Activated CD8-positive, alpha-beta memory T cell treated with anti-CD3 and anti-CD28 coated beads, Interleukin-2, amount 50 U/mL, for 1 hour (primary cell): ENCODE data around the gene CARMIL1.

Experiments
- DNase-seq: peaks from one replicate; pipeline ENCODE4 v3.0.0-alpha.2; 2020; ENCODE audit errors: extremely low read depth

Gene CARMIL1

DNA sequence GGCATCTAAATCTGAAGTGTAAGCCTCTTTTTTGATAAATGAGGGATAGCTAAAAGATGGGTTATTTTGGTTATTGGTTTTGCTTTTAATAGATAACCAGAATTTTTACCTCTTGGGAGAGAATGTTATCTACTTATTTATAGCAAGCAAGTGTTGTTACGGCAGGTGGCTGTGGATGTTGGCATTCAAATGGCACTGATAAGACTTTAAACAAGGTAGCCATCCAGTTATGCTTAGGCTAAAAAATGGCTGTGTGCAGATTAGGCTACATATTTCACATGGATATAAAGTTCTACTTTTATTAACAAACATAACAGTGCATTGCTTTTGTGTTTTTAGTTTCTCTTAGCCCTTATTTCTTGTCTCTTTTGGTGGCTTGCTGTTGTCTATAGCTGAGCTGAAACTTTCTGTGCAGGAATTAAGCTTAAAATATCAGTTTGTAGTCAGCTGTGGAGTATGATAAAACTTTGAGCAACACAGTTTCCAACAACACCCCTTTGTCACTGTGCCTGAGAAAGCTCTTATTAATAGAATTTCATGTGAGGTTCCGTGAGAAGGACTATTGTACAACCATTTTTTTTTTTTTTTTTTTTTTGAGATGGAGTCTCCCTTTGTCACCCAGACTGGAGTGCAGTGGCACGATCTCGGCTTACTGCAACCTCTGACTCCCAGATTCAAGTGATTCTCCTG is 28.8 kb downstream of the CARMIL1 start:
- DNase-seq: no peak

DNA sequence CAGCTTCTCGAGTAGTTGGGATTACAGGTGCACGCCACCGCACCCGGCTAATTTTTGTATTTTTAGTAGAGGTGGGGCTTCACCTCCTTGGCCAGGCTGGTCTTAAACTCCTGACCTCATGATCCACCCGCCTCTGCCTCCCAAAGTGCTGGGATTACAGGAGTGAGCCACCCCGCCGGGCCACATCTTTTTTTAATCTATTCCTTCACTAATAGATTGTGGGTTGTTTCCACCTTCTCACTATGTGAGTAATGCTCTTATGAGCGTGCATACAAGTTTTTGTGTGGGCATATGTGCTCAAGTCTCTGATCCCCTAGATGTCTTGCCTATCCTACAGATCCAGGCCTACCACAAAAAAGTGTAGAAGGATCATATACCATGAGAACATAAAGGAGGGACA is 30.7 kb downstream of the CARMIL1 start:
- no peak for DNase-seq

DNA sequence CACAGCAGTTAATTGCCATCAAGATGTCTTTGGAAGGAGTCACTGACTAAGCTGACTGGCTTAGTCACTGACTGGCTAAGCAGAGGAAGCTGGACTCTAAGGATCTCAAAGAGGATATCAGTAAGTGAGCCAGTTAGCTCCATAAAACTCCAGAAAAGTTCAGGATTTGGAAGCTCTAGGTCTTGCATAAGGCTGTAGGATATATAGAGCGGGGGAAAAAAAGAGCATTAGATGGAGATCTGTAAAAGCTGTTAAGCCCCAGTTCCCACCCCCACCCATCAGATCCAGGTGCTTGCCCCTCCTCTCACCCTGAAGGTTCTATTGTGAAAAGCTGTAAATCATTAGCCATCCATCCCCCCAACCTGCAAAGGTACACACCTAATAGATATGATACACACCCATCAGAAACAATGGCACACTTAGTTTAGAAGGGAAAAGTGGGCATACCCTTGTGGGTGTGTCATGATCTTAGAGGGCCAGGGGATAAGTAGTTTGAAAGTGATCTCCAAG is 32.2 kb downstream of the CARMIL1 start:
- no peak for DNase-seq

DNA sequence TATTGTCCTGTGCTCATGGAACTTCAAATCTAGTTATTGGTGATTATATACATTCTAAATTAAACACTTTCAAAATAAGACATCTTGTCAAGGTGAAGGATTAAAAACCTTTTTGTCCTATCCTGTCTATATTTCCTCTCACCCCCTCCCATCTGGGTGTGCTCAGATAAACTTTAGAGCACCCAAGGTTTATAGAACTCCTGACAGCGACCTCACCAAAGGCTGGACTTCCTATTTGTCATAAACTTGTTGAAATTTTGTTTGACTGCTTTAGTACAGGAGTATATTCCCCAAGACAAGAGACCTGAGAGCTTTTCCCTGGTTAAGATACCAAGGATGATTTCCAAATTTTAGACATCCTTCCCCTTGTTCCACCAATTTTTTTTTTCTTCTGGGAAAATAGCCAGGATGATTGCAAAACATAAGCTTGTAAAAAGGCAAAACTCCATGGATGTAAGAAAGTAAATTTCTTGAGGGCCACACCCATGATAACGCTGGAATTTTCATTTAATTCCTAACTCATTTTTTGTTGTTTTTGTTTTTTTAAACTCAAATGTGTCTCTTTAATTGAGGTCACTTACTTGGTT is 33.0 kb downstream of the CARMIL1 start:
- no peak for DNase-seq

DNA sequence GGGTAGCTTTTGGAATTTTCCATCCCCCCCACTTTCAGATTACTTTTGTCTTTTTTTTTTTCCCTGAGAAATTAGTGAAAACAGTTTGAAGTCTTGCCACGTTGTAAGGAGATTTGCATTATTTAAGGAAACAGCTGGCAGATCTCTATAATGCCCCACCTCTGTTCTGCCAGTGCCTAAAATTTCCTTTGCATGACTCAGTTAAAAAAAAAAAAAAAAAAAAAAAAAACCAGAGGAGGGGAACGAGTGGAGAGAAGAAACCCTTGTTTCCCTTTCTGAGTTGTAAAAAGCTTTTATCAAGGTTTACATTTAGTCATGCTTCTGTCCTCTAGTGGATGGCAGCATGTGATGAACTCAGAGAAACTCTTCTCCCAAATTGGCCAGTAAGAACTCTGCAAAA is 33.5 kb downstream of the CARMIL1 start:
- no peak for DNase-seq

DNA sequence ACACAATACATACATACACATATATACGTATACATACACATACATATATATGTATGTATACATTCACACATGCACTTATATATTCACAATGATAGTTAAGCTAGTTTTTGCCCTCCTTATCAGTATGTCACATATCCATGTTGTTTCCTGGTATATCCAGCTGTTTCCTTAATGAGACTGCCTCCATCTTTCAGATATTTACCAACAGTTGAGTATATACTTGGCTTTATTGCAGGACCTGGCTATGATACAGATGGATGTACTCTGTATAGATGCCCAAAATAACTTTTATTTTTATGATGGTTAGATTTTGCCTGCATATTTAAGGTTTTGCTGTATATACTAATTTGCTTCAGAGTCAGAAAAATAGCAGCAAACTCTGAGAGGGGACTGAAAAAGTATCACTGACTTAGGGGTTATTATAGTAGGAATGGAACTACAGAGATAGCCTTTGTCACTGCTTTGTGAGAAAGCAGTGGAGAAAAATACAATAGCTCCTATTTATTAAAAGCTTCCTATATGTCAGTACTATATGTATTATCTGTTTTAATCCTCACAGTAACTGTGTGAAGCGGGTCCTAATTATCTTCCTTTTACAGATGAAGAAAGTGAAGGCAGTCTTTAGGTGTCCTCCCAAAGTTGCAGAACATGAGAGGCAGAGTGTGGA is 35.5 kb downstream of the CARMIL1 start:
- no peak for DNase-seq

DNA sequence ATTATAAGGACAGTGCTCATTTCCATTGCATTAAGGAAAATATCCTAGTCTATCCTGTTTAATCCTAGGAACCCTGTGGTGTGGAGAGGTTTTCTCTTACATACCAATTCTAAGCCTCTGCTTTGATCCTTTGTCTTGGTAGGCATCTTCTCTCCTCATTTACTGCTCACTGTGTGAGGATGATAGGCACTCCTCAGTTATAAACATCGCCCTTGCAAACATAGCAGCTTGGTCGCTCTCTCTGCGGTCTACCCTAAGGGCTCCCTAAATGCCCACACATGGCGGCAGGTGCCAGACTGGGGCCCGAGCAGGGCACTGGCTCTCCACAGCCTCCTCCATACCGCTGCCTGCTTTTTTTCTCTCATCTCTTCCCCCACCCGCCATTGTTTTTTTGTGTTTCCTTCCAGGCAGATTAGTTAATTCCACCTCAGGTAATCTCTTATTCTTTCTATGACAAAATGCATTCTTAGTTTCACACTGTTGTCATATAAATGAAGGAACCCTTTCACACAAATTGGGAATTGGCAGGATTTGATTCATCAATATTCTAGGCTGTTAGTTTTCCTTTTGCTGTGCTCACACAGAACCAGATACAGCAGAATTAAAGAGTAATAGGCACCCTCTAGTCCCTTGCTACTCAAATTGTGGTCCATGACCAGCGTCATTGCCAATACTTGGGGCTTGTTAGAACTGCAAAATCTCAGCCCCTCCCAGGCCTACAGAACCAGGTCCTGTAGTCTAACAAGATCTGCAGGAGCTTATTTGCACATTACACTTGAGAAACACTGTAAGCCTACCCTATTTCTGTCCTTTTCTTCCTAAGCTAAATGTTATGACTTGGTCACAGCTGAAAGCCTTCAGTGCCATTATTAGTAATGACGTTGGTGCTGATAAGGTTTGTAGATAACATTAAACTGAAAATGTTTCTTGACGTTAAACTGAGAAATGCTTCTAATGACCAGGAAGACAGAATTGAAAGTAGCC is 36.3 kb downstream of the CARMIL1 start:
- no peak for DNase-seq

DNA sequence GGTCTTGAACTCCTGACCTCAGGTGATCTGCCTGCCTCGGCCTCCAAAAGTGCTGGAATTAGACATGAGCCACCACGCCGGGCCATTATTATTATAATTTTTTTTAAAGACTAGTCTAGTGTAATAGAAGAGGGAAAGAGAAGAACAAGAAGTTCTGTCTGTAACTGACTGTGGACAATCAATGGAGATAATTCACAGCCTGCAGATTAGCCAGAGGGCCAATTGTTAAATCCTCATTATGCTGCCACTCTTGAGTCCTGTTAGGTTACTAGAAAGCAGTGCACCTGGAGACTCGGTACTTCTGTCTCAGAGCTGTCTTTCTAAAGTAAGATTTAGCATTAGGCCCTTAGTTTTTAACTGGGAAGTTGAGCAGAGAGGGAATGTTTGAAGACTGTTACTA is 37.5 kb downstream of the CARMIL1 start:
- no peak for DNase-seq

DNA sequence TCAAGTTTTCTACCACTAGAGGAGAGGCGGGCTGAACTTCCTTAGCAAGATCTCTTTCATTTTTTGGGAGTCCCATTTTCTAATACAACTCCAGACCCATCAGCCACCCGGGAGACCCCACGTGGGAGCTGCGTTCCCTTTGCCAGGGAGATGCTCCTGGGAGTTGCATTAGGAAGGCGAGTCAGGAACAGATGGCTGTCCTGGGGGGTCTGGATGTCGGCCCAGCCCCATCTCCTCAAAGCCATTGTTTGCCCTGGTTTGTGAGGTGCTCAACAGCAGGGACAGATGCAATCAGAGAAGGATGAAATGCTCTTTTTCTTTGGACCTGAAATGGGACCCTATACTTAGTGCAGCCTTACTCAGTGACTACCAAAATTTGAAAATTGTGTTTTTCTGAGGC is 39.4 kb downstream of the CARMIL1 start:
- DNase-seq: no peak

DNA sequence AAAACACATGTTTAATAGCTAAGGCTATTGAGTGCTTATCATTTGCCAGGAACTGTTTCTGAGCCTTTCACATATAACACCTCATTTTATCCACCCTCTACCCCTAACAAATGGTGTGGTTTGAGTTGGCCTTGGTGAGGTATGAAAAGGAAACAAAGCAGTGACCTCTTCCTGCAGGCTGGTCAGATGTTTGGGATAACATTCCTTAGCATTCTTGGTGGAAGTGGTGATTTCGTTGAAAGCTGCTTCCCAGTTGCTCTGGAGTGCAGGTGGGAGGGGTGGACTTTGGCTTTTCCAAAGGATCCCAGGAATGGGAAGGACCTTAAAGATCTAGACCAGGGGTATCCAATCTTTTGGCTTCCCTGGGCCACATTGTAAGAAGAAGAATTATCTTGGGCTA is 41.3 kb downstream of the CARMIL1 start:
- no peak for DNase-seq

DNA sequence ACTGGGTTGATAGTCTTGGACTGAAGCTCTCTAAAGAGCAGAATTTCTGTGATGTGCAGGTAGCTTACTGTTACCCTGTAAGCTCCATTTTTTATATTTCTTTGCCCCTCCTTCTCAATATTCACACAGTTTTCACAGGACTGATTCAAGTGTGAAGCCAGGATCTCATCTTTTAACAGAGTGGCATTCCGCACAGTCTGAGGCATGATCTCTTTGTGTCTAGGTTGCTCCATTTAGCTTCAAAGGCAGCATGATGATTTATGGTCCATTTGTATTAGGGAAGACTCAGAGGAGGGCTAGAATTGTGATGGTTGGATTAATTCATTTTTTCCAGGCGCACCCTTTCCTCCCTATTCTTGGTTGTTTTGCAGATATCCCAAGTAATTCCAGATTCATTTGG is 43.5 kb downstream of the CARMIL1 start:
- DNase-seq: no peak

DNA sequence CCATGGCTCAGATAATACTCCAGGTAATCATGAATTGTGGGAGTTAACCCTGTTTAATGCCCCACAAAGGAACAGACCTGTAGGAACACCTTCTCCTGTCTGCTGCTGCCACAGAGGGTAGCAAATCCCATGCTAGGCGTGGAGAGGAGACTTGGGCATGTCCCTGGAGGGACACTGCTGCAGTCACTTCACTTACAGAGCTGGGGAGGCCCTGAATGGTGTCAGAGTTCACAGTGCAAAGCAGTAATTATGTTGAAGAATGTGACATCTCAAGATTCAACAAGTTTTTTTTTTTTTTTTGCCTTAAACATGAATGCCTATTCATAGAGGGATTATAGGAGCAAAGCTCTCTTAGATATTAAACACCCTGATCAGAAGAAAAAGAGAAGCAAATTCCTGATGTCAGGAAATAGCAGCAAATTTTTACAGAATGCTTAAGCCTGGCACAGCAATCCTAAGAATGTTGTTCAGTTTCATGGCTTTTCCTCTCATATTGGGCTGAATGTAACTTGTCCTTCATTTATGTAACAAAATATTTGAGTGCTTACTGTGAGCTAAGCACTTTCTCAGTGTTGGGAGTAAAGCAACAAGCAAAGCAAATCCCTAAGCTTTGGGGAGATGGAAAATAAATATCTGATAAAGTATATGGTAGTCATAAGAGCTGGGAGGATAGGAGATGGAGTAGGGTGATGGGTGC is 45.0 kb downstream of the CARMIL1 start:
- DNase-seq: no peak

DNA sequence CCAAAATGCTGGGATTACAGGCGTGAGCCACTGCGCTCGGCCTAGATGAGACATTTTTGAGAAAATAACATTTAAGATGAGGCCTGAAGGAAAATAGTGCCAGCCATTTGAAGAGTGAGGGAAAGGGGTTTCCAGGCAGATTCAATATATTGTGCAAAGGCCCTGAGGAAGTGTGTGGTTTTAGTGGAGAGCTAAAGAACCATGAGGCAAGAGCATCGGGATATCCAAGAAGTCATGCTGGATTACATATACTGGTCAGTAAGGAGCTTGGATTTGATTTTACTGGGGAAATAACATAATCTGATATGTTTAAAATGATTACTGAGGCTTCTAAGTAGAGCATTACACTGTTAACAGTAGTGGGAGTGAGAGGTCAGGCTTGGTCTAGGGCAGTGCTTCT is 47.0 kb downstream of the CARMIL1 start:
- DNase-seq: no peak

DNA sequence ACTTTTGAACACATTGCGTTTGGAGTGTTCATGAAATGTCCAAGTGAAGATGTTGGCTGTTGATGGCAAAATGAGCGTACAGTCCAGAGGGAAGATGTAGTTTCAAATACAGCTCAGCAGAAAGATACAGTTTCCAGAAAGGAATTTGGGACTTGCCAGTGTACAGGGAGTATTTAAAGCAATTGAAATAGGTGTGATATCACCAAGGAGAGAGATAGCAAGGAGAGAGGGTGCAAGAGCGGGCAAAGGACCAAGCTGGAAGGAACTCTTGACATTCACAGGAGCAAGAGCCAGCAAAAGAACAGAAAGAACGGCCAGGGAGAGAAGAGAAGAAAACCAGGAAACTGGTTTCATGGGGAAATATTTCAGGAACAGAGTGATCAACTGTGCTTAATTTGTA is 47.8 kb downstream of the CARMIL1 start:
- DNase-seq: no peak

DNA sequence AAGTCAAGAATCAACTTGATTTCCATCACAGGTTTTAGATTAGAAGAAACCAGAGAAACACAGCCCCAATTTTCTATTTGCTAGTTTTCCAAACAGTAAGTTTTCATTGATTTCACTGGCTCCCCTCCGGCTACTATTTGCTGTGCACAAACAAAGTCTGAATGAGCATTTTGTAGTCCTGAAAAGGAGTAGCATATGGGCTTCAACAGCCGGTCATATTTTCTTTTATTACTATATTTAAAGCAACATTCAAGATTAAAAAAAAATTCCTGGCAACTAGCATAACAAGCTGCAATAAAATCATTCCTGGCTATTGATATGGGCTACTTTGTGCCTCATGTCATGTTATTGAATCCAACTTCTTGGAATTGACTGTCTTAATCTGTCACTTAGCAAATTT is 48.3 kb downstream of the CARMIL1 start:
- no peak for DNase-seq

DNA sequence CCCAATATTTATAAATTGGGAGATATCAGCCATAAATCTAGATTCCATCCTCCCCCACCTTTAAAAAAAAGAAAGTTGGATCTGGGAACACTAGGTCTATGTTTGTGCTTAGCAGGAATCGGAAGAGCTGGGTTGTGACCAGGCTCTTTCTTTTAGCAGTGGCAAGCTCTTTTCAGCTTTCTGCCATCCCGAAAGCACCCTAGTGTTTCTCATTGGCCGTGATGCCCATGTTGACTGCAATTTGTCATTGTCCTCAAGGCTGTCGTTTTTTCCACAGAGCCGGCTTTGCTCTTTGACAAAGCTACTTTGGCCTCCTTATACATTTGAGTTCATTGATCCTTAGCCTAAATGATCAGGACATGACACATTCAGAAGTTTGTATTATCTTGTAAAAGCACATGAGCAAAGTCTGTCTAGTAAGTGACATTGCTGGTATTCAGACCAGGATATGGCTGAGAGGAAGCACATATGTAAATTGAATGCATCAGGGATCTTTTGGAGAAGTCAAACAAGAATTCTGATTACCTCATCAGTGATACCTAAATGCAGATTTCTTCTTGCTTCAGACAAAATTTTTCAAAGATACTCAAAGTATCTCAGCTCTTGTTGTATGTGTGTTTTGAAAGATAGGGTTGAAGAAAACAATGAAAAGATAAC is 50.1 kb downstream of the CARMIL1 start:
- DNase-seq: no peak

DNA sequence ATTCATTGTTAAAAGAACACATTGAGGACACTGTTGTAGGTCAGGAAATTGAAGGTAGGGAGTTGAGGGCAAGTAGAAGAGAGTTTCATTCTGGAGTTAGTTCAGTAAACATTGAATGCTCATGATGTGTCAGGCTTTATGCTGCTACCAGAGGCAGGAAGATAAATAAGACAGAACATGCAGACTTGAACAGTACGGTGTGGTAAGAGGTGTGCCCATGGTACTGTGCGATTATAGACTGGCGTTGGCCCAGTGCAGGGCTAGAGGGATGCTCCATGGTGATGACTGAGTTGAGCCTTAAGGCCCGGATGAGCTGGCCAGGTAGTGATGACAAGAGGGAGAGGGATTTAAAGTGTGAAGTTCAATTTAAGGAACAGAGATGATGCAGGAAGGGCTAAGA is 50.8 kb downstream of the CARMIL1 start:
- DNase-seq: no peak

DNA sequence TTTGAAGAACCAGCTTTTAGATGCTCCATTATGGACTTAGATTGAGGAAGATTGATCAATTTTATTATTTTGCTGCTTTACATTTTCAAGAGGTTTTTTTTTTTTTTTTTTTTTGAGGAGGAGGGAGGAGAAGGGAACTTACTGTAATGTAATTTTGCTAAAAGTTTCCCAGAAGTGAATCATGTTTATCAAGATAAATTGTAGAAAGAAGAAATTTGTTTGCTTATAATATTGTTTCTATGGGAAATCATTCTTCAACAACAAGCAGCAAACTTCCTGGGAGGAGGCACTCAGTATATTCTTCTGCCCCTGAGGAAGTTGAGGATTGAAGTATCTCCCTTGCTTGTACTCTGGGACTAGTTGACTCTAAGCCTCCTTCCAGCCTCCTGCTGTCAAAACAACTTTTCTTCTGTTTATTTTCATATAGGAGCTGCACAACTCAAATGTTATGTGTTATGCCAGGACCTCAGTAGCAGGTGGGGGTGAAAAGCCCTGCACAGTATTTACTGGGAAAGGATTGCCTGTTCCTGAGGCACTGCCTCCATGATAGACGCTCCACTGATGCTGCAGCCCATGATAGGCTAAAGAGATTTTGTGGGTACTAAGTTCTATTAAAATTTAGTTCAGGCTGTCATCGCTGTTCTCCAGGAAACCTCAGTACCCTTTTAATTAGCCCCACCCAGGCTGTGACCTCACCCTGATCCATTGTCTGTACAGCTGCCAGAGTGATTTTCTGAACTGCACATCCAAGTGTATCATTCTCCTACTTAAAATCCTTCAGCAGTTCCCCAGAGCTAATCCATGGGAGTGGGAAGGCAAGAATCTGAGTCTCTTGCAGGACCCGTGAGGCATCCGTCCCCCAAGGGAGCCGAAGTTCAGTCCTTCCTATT is 51.9 kb downstream of the CARMIL1 start:
- no peak for DNase-seq

DNA sequence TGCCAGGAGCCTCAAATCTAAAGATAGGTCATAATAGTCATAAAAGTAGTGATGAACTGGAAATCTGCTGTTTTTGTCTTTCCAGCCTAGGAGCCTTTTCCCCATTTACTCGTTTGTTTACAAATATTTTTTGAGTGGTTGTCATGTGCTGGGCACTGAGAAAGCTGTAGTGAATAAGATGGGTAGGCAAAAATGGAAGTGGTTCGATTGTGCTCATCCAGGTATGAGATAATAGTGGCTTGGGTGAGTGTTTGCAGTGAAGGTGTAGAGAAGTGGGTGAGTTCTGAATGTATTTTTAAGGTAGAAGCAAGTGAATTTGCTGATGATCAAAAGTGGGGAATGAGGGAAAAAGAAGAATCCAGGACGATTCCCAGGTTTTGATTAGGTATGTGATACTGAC is 53.0 kb downstream of the CARMIL1 start:
- DNase-seq: no peak

DNA sequence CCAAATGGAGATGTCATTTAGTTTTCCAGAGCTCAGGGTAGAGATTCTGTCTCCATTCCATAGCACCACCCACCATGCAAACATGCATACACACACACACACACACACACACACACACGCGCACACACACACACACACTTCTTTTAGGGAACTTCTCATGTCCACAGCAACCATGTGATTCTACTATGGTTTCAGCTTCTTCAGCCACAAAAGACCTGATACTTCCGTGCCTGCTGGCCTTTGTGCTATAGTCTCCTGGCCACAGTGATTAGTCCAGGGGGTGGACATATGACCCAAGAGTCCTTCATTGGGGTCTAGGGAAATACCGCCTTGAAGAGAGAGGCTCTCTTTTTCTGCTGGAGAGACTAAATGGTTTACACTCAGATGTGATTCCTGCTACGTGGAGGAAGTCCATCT is 53.5 kb downstream of the CARMIL1 start:
- no peak for DNase-seq
